GM19467 (cell line): ENCODE data around the gene LRRC39.
A peak's percentile ranks its signal among the peaks of the same experiment; 100 is the strongest.

Source experiments
- ATAC-seq: cut with Tn5 transposase; IDR thresholded peaks from one replicate; pipeline ENCODE4 v1.9.1; 2021; ENCODE audit warnings: mild to moderate bottlenecking, moderate library complexity; ENCODE audit not compliant: unreplicated experiment

Gene LRRC39

GRCh38 chr1:100151679-100152078 is 26.4 kb downstream of the LRRC39 start:
- ATAC-seq: no peak

GRCh38 chr1:100147875-100148274 is 30.2 kb downstream of the LRRC39 start:
- no peak for ATAC-seq

GRCh38 chr1:100146958-100147357 is 31.1 kb downstream of the LRRC39 start:
- ATAC-seq: no peak

- no peak for ATAC-seq
Measured at GRCh38 chr1:100145116-100145515, 32.9 kb downstream of the LRRC39 start.

GRCh38 chr1:100142343-100142742 is 35.7 kb downstream of the LRRC39 start:
- ATAC-seq: no peak

- ATAC-seq: no peak
Measured at GRCh38 chr1:100141192-100141591, 36.9 kb downstream of the LRRC39 start.

- no peak for ATAC-seq
Measured at GRCh38 chr1:100137602-100138001, 40.5 kb downstream of the LRRC39 start.

GRCh38 chr1:100134872-100135271 is 43.2 kb downstream of the LRRC39 start:
- ATAC-seq: no peak

- peak; percentile 91 for ATAC-seq
Measured at GRCh38 chr1:100132566-100133477, 45.2 kb downstream of the LRRC39 start, which contains the start of the genes SASS6 and TRMT13. SASS6 (minus strand) TSS chr1:100132930; CDS start chr1:100132814, 116 bp downstream. TRMT13 (plus strand) TSS chr1:100133163; CDS start chr1:100133169, 6 bp downstream.

GRCh38 chr1:100131623-100132022 is 46.4 kb downstream of the LRRC39 start:
- no peak for ATAC-seq

GRCh38 chr1:100130552-100131077 is 47.4 kb downstream of the LRRC39 start:
- ATAC-seq: no peak

GRCh38 chr1:100127226-100127625 is 50.8 kb downstream of the LRRC39 start:
- ATAC-seq: no peak

GRCh38 chr1:100122177-100122576 is 55.9 kb downstream of the LRRC39 start:
- ATAC-seq: no peak

GRCh38 chr1:100115524-100115923 is 62.5 kb downstream of the LRRC39 start:
- no peak for ATAC-seq

GRCh38 chr1:100109554-100110066 is 68.4 kb downstream of the LRRC39 start:
- no peak for ATAC-seq

- ATAC-seq: no peak
Measured at GRCh38 chr1:100107696-100108095, 70.4 kb downstream of the LRRC39 start.

- no peak for ATAC-seq
Measured at GRCh38 chr1:100101564-100101963, 76.5 kb downstream of the LRRC39 start.

- no peak for ATAC-seq
Measured at GRCh38 chr1:100100202-100100601, 77.9 kb downstream of the LRRC39 start.
